B cell (primary cell): ENCODE results near the gene CPLX1. TPM values are rescaled to one million over a fixed set of nuclear protein-coding genes. Genes with fewer than 3 reads are reported as not detected.
"Not testable (repeated sequence)": the region's sequence is repeated elsewhere in the genome, so short reads cannot be mapped to it uniquely, and the experiment has no call there.

ENCODE experiments used
- ATAC-seq: fragments of 200-7000 bp; cut with Tn5 transposase; one replicate; pipeline ENCODE4 v1.10.0; 2021; ENCODE audit warnings: low read depth, mild to moderate bottlenecking, moderate number of reproducible peaks, moderate library complexity
- CTCF ChIA-PET: fragments of 350-600 bp; sonication (Branson Sonifier 250); formaldehyde crosslinking; loops from one replicate; lab custom pipeline; 2021; ENCODE audit warnings: antibody characterized with exemption, inconsistent platforms; lab: Charles Lee
- POLR2A ChIA-PET: fragments of 350-600 bp; sonication (Branson Sonifier 250); formaldehyde crosslinking; loops from one replicate; lab custom pipeline; 2021; ENCODE audit warnings: antibody characterized with exemption; lab: Charles Lee
- DNase-seq: peaks from one replicate; pipeline ENCODE4 v3.0.0; 2013
- H2AFZ ChIP-seq: 2 replicates; pipeline ENCODE4 v1.6.1; 2012; ENCODE audit warnings: mild to moderate bottlenecking, low read depth, low read length; ENCODE audit not compliant: insufficient read depth, poor library complexity, severe bottlenecking
- H3K27ac ChIP-seq, 2 donors: 1 replicate in 1 of 2; 2 replicates in 1 of 2; pipeline ENCODE4 v1.5.1; 2012 to 2013; ENCODE audit warnings: low read length in 2 of 2, mild to moderate bottlenecking in 2 of 2, moderate library complexity in 1 of 2
- H3K27me3 ChIP-seq, 4 experiments: fragments of 200-600 bp in 1 of 4; sonication (generic) in 1 of 4; replicated peaks in 1 of 4; 1 replicate in 2 of 4; 2 replicates in 2 of 4; pipeline versions ENCODE4 v1.6.1 to v1.7.0; 2013 to 2016; ENCODE audit warnings: low read length in 3 of 4, mild to moderate bottlenecking in 2 of 4, mixed read lengths in 1 of 4, moderate library complexity in 1 of 4; ENCODE audit not compliant: insufficient read depth in 4 of 4, control insufficient read depth in 3 of 4; ENCODE audit errors: control extremely low read depth in 1 of 4
- H3K36me3 ChIP-seq, 2 experiments: replicated peaks in 1 of 2; 1 replicate in 1 of 2; 2 replicates in 1 of 2; pipeline versions ENCODE4 v1.6.1 to v1.7.1; 2013; ENCODE audit warnings: low read length in 1 of 2; ENCODE audit not compliant: insufficient read depth in 2 of 2, control insufficient read depth in 1 of 2; ENCODE audit errors: control extremely low read depth in 1 of 2, extremely low read depth in 1 of 2
- H3K4me1 ChIP-seq, 2 donors: fragments of 200-600 bp in 1 of 2; sonication (generic) in 1 of 2; 1 replicate in 1 of 2; 2 replicates in 1 of 2; pipeline versions ENCODE4 v1.5.1 to v1.6.1; 2013 to 2017; ENCODE audit warnings: low read length in 2 of 2; ENCODE audit not compliant: control insufficient read depth in 2 of 2, insufficient read depth in 2 of 2
- H3K4me2 ChIP-seq: replicated peaks from 2 replicates; pipeline ENCODE3; 2012; ENCODE audit warnings: mild to moderate bottlenecking, low read depth, low read length; ENCODE audit not compliant: poor library complexity, severe bottlenecking
- H3K4me3 ChIP-seq, 5 experiments: fragments of 200-600 bp in 1 of 5; sonication (generic) in 1 of 5; 1 replicate in 3 of 5; 2 replicates in 2 of 5; pipeline versions ENCODE4 v1.5.1 to v1.7.0; 2011 to 2016; ENCODE audit warnings: low read length in 4 of 5, mild to moderate bottlenecking in 4 of 5, low read depth in 2 of 5, control low read depth in 1 of 5, moderate library complexity in 1 of 5; ENCODE audit not compliant: insufficient read depth in 1 of 5; ENCODE audit errors: control extremely low read depth in 1 of 5, extremely low read depth in 1 of 5
- H3K79me2 ChIP-seq: fragments of 200-600 bp; sonication (generic); one replicate; pipeline ENCODE4 v1.6.0; 2016; ENCODE audit warnings: low read length; ENCODE audit not compliant: control insufficient read depth, insufficient read depth
- H3K9ac ChIP-seq: fragments of 200-600 bp; sonication (generic); 2 replicates; pipeline ENCODE4 v1.6.1; 2017; ENCODE audit warnings: mild to moderate bottlenecking, low read length, moderate library complexity
- H3K9me3 ChIP-seq, 3 donors: one replicate each; pipeline versions ENCODE4 v1.6.1 to v1.7.1; 2013; ENCODE audit warnings: low read length in 2 of 3; ENCODE audit not compliant: control insufficient read depth in 2 of 3, insufficient read depth in 1 of 3; ENCODE audit errors: control extremely low read depth in 1 of 3
- H4K20me1 ChIP-seq: 2 replicates; pipeline ENCODE4 v1.6.0; 2012; ENCODE audit warnings: mild to moderate bottlenecking, low read length; ENCODE audit not compliant: insufficient read depth, control insufficient read depth, poor library complexity, severe bottlenecking
- H3K27ac Mint-ChIP-seq: one replicate; pipeline ENCODE4 v1.8.0; 2021; ENCODE audit warnings: mixed read lengths
- H3K27me3 Mint-ChIP-seq: one replicate; pipeline ENCODE4 v1.8.0; 2021; ENCODE audit warnings: mixed read lengths
- H3K4me1 Mint-ChIP-seq: one replicate; pipeline ENCODE4 v1.8.0; 2021; ENCODE audit warnings: mixed read lengths
- H3K4me3 Mint-ChIP-seq: one replicate; pipeline ENCODE4 v1.8.0; 2021; ENCODE audit warnings: mixed read lengths
- H3K9me3 Mint-ChIP-seq: one replicate; pipeline ENCODE4 v1.8.0; 2022; ENCODE audit warnings: mixed read lengths; ENCODE audit not compliant: insufficient read depth
- EZH2 ChIP-seq: IDR thresholded peaks from 2 replicates; pipeline ENCODE4 v1.6.1; 2012; ENCODE audit warnings: borderline replicate concordance, low read depth, mild to moderate bottlenecking, moderate library complexity, low read length; ENCODE audit not compliant: insufficient read depth, poor library complexity, severe bottlenecking
- WGBS: methylation state at CpG from one replicate; pipeline ENCODE4 v1.1.5; 2013; ENCODE audit warnings: missing lambda C conversion rate; ENCODE audit not compliant: insufficient coverage; 5-methylcytosine and 5-hydroxymethylcytosine counted together
- intact Hi-C: fragments of 100-400 bp; cut with micrococcal nuclease; formaldehyde crosslinking; loops from one replicate; pipeline ENCODE4 v1.10.0; 2022
- polyA plus RNA-seq: library from polyadenylated mRNA; depleted of rRNA; stranded (reverse); fragments of >200 nt; gene quantifications from 2 replicates; pipeline ENCODE4 v1.2.3, GENCODE V29; 2012
- total RNA-seq, 2 donors: library from RNA; stranded (reverse); fragments of 120-200 nt in 1 of 2; gene quantifications; 1 replicate in 1 of 2; 2 replicates in 1 of 2; pipeline versions ENCODE4 v1.2.3 to v1.2.4, GENCODE V29; 2013 to 2022
- TF ChIP-seq, protein P1 (sequence below): fragments of 200-600 bp; IDR thresholded peaks from one replicate; pipeline ENCODE4 v1.8.0; 2022; ENCODE audit warnings: antibody characterized with exemption, mild to moderate bottlenecking

Gene CPLX1
- total and polyA plus RNA-seq, 2 donors (not counting 1 experiment from before 2014, with no cell fraction given), result not detected

GRCh38 chr4:780716-781492 is 45.0 kb downstream of the CPLX1 start:
- Mint-ChIP-seq H3K4me1 (peaks cover 51% of the 10 kb centered on the region), H3K9me3 (no peaks in the 10 kb centered on the region), H3K27ac (peak overlapping the region; percentile 91), H3K4me3 (peak overlapping the region; percentile 94), H3K27me3 (peaks cover 18% of the 10 kb centered on the region)
- H3K9me3 ChIP-seq, result peaks cover 0 to 19% (median 0%) of the 10 kb centered on the region in 3 donors
- TF ChIP-seq EZH2, result no peak
- TF ChIP-seq, protein P1, sequence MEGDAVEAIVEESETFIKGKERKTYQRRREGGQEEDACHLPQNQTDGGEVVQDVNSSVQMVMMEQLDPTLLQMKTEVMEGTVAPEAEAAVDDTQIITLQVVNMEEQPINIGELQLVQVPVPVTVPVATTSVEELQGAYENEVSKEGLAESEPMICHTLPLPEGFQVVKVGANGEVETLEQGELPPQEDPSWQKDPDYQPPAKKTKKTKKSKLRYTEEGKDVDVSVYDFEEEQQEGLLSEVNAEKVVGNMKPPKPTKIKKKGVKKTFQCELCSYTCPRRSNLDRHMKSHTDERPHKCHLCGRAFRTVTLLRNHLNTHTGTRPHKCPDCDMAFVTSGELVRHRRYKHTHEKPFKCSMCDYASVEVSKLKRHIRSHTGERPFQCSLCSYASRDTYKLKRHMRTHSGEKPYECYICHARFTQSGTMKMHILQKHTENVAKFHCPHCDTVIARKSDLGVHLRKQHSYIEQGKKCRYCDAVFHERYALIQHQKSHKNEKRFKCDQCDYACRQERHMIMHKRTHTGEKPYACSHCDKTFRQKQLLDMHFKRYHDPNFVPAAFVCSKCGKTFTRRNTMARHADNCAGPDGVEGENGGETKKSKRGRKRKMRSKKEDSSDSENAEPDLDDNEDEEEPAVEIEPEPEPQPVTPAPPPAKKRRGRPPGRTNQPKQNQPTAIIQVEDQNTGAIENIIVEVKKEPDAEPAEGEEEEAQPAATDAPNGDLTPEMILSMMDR, result no peak
- H3K4me1 ChIP-seq, result peaks cover 32 to 34% of the 10 kb centered on the region in 2 donors
- peak overlapping the region; percentile 82 to 95 for H3K27ac ChIP-seq
- H3K4me2 ChIP-seq, result peak overlapping the region; percentile 93
- H4K20me1 ChIP-seq, result peaks cover 27% of the 10 kb centered on the region
- intact Hi-C loops, result loop anchor here (1.0 to 5.0 kb wide), 5 partner anchors 151 to 566 kb away; partner anchors contain the start of genes DGKQ, GAK, IDUA and TMEM175
- peak overlapping the region; percentile 23 to 97 (median 85) for H3K4me3 ChIP-seq
- WGBS, result 5% methylated on average over 29 of the region's 38 CpGs
- peak overlapping the region; percentile 95 for H2AFZ ChIP-seq
- peaks cover 59% of the 10 kb centered on the region for H3K79me2 ChIP-seq
- ChIA-PET POLR2A (interaction anchor here (1.3 kb wide), 1 partner anchor 206 kb away, joined by 4 read pairs; the partner anchor contains the start of gene IDUA), CTCF (interaction anchor here (1.4 to 1.9 kb wide), 2 partner anchors 38 to 39 kb away, joined by 6 to 7 read pairs; no protein-coding TSS in a partner anchor)
- ATAC-seq (no peak), DNase-seq (no peak)
- H3K27me3 ChIP-seq, result peaks cover 0 to 22% (median 11%) of the 10 kb centered on the region in 4 experiments
- H3K9ac ChIP-seq, result peak overlapping the region; percentile 99
- peaks cover 0 to 23% of the 10 kb centered on the region in 2 experiments for H3K36me3 ChIP-seq

DNA sequence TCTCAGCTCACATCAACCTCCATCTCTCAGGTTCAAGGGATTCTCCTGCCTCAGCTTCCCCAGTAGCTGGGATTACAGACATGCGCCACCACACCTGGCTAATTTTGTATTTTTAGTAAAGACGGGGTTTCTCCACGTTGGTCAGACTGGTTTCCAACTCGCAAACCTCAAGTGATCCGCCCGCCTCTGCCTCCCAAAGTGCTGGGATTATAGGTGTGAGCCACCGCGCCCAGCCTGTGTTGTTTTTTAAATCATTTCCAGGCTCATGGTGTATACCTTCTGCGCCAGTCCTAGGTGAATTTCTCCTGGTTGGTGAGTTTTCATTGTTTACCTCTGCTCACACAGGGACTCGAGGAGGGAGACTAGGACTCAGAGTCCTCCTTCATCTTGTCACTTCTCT is 45.7 kb downstream of the CPLX1 start:
- peaks cover 0 to 16% (median 0%) of the 10 kb centered on the region in 3 donors for H3K9me3 ChIP-seq
- H3K27ac ChIP-seq, DNase-seq, ATAC-seq, H2AFZ ChIP-seq, H3K9me3 Mint-ChIP-seq: not testable (repeated sequence)
- peaks cover 0 to 28% of the 10 kb centered on the region in 2 experiments for H3K36me3 ChIP-seq
- peaks cover 26 to 27% of the 10 kb centered on the region in 2 donors for H3K4me1 ChIP-seq
- ChIA-PET POLR2A (interaction anchor here (0.6 kb wide), 1 partner anchor 112 kb away, joined by 3 read pairs; no protein-coding TSS in a partner anchor), CTCF (interaction anchor here (1.9 kb wide), 1 partner anchor 39 kb away, joined by 7 read pairs; no protein-coding TSS in a partner anchor)
- H3K4me2 ChIP-seq, result peak overlapping the region; percentile 93
- intact Hi-C loops, result loop anchor here (2.0 to 5.0 kb wide), 2 partner anchors 443 to 567 kb away; partner anchors contain the start of genes UVSSA and ZNF141
- Mint-ChIP-seq H3K27ac (peak overlapping the region; percentile 72), H3K4me3 (peak overlapping the region; percentile 94), H3K27me3 (peaks cover 11% of the 10 kb centered on the region), H3K4me1 (peaks cover 50% of the 10 kb centered on the region)
- peak overlapping the region in 3 of 5 experiments; percentile 82 to 97 (median 85) for H3K4me3 ChIP-seq
- WGBS, result 91% methylated on average over 4 of the region's 10 CpGs
- H3K27me3 ChIP-seq, result peaks cover 0 to 16% (median 9%) of the 10 kb centered on the region in 4 experiments
- peak overlapping the region; percentile 99 for H3K9ac ChIP-seq
- peaks cover 33% of the 10 kb centered on the region for H4K20me1 ChIP-seq
- peaks cover 66% of the 10 kb centered on the region for H3K79me2 ChIP-seq
